Esophagus muscularis mucosa (tissue), 4 donors: ENCODE results near the gene PTPRU. TPM values are rescaled to one million over a fixed set of nuclear protein-coding genes. Genes with fewer than 3 reads are reported as not detected.

Experiments
- DNase-seq: peaks from one replicate; pipeline ENCODE4 v3.0.0-alpha.2; 2017; ENCODE audit errors: extremely low spot score
- H3K27ac ChIP-seq, 4 donors: fragments of 200-600 bp; sonication (generic); replicated peaks in 1 of 4; 1 replicate in 3 of 4; 2 replicates in 1 of 4; pipeline ENCODE4 v1.5.1; 2016 to 2019; ENCODE audit warnings: mild to moderate bottlenecking in 1 of 4
- H3K27me3 ChIP-seq, 4 donors: fragments of 200-600 bp; sonication (generic); one replicate each; pipeline versions ENCODE4 v1.5.1 to v1.6.0; 2016 to 2019
- H3K36me3 ChIP-seq, 4 donors: fragments of 200-600 bp; sonication (generic); one replicate each; pipeline ENCODE4 v1.5.1; 2016 to 2019
- H3K4me1 ChIP-seq, 4 donors: fragments of 200-600 bp; sonication (generic); one replicate each; pipeline ENCODE4 v1.5.1; 2016 to 2019
- H3K4me3 ChIP-seq, 4 donors: fragments of 200-600 bp; sonication (generic); 1 replicate in 2 of 4; 2 replicates in 2 of 4; pipeline ENCODE4 v1.5.1; 2016 to 2019; ENCODE audit warnings: mild to moderate bottlenecking in 4 of 4, moderate library complexity in 1 of 4
- H3K9me3 ChIP-seq, 4 donors: fragments of 200-600 bp; sonication (generic); 1 replicate in 3 of 4; 2 replicates in 1 of 4; pipeline ENCODE4 v1.5.1; 2016 to 2019
- CTCF ChIP-seq, 3 experiments: fragments of 200-600 bp in 2 of 3; fragments of 450-650 bp in 1 of 3; sonication (generic) in 2 of 3; IDR thresholded peaks; one replicate each; pipeline ENCODE4 v1.5.1; 2017 to 2019; ENCODE audit warnings: antibody characterized with exemption in 3 of 3, mild to moderate bottlenecking in 2 of 3, moderate library complexity in 1 of 3
- EP300 ChIP-seq: sonication (generic); formaldehyde crosslinking; IDR thresholded peaks from one replicate; pipeline ENCODE4 v1.6.1; 2017; ENCODE audit warnings: antibody characterized with exemption
- POLR2A ChIP-seq: fragments of 450-650 bp; IDR thresholded peaks from one replicate; pipeline ENCODE4 v1.6.1; 2017; ENCODE audit warnings: antibody characterized with exemption, moderate library complexity, mild to moderate bottlenecking, low read depth
- POLR2AphosphoS5 ChIP-seq, 2 donors: sonication (generic); formaldehyde crosslinking; IDR thresholded peaks; one replicate each; pipeline ENCODE4 v1.6.1; 2017; ENCODE audit warnings: antibody characterized with exemption in 2 of 2
- WGBS: methylation state at CpG from one replicate; pipeline ENCODE4 v1.1.5; 2018; 5-methylcytosine and 5-hydroxymethylcytosine counted together
- intact Hi-C: fragments of 100-400 bp; cut with DNase I; formaldehyde crosslinking; loops from one replicate; pipeline ENCODE4 v1.15.1; 2023
- total RNA-seq, 4 donors: library from RNA; depleted of rRNA; stranded (reverse); fragments of >200 nt; gene quantifications; one replicate each; pipeline versions ENCODE4 v1.1.0 to v1.2.1, GENCODE V29; 2016

The PTPRU gene
- total RNA-seq, 4 donors from 2014 or later: 19.5 to 32.7 (median 27.5) TPM

- Histone ChIP-seq H3K4me3 (no peak overlapping the region), H3K36me3 (peaks cover 0 to 12% (median 9%) of the 10 kb centered on the region in 4 donors), H3K9me3 (no peaks in the 10 kb centered on the region), H3K4me1 (peaks cover 0 to 14% (median 5%) of the 10 kb centered on the region in 4 donors), H3K27me3 (no peaks in the 10 kb centered on the region), H3K27ac (no peak overlapping the region)
- 92% methylated on average over 8 of the region's 8 CpGs for WGBS
- intact Hi-C loops: no loop called here
- no peak for DNase-seq
- TF ChIP-seq EP300 (no peak), CTCF (IDR thresholded peaks at IDR 0.05) (no peak), POLR2A (no peak), POLR2AphosphoS5 (IDR thresholded peaks at IDR 0.05) (no peak)
Observed at GRCh38 chr1:29284286-29284960, 48.1 kb downstream of the PTPRU start.

- TF ChIP-seq CTCF (IDR thresholded peaks at IDR 0.05): no peak
- no peak for TF ChIP-seq POLR2A
- TF ChIP-seq POLR2AphosphoS5 (IDR thresholded peaks at IDR 0.05): no peak
- no peak overlapping the region for H3K27ac ChIP-seq
- WGBS: 94% methylated on average over 4 of the region's 5 CpGs
- DNase-seq: no peak
- peaks cover 0 to 14% (median 5%) of the 10 kb centered on the region in 4 donors for H3K4me1 ChIP-seq
- no peak overlapping the region for H3K4me3 ChIP-seq
- no peaks in the 10 kb centered on the region for H3K9me3 ChIP-seq
- intact Hi-C loops: no loop called here
- H3K36me3 ChIP-seq: peaks cover 0 to 6% (median 2%) of the 10 kb centered on the region in 4 donors
- no peaks in the 10 kb centered on the region for H3K27me3 ChIP-seq
Observed at GRCh38 chr1:29284961-29285560, 48.7 kb downstream of the PTPRU start.

GRCh38 chr1:29285771-29286170, 49.4 kb downstream of the PTPRU start:
- peaks cover 0 to 14% (median 5%) of the 10 kb centered on the region in 4 donors for H3K4me1 ChIP-seq
- no peak for DNase-seq
- TF ChIP-seq POLR2A (no peak), CTCF (IDR thresholded peaks at IDR 0.05) (no peak), EP300 (no peak), POLR2AphosphoS5 (IDR thresholded peaks at IDR 0.05) (no peak)
- no peaks in the 10 kb centered on the region for H3K9me3 ChIP-seq
- intact Hi-C loops: no loop called here
- WGBS: 100% methylated on average over 6 of the region's 7 CpGs
- H3K4me3 ChIP-seq: no peak overlapping the region
- H3K27ac ChIP-seq: no peak overlapping the region
- no peaks in the 10 kb centered on the region for H3K27me3 ChIP-seq
- peaks cover 0 to 4% (median 0%) of the 10 kb centered on the region in 4 donors for H3K36me3 ChIP-seq

- H3K36me3 ChIP-seq: peaks cover 0 to 2% (median 0%) of the 10 kb centered on the region in 4 donors
- H3K4me3 ChIP-seq: no peak overlapping the region
- no peak for DNase-seq
- intact Hi-C loops: no loop called here
- WGBS: 98% methylated on average over 3 of the region's 4 CpGs
- no peaks in the 10 kb centered on the region for H3K27me3 ChIP-seq
- H3K27ac ChIP-seq: no peak overlapping the region
- no peaks in the 10 kb centered on the region for H3K9me3 ChIP-seq
- no peak for TF ChIP-seq POLR2A
- no peak for TF ChIP-seq CTCF (IDR thresholded peaks at IDR 0.05)
- no peak for TF ChIP-seq POLR2AphosphoS5 (IDR thresholded peaks at IDR 0.05)
- TF ChIP-seq EP300: no peak
- peaks cover 0 to 14% (median 5%) of the 10 kb centered on the region in 4 donors for H3K4me1 ChIP-seq
Observed at GRCh38 chr1:29286194-29286767, 50.0 kb downstream of the PTPRU start.
